ENCODE data around the gene TGM1.

TGM1 gene

GRCh38 chr14:24262821-24263733, at the start of gene TGM1:
TSS of gene TGM1 (minus strand) at chr14:24263177. CDS start at chr14:24262352, 825 bp downstream.
- no peak for DNase-seq

- no peak for DNase-seq
Observed at GRCh38 chr14:24311837-24312615, 49.0 kb upstream of the TGM1 start.

GRCh38 chr14:24310646-24311604, 47.9 kb upstream of the TGM1 start, which contains the start of gene LTB4R:
TSS of gene LTB4R (plus strand) at chr14:24311502. CDS start at chr14:24315652, 4,150 bp downstream.
- DNase-seq, result peak; percentile 76

- DNase-seq, result no peak
Observed at GRCh38 chr14:24310265-24310645, 47.3 kb upstream of the TGM1 start.

- DNase-seq, result no peak
Observed at GRCh38 chr14:24309538-24310264, 46.7 kb upstream of the TGM1 start, which contains the start of gene LTB4R2. TSS of gene LTB4R2 (plus strand) at chr14:24310140. CDS start at chr14:24310665, 525 bp downstream.

- no peak for DNase-seq
Observed at GRCh38 chr14:24308342-24309124, 45.6 kb upstream of the TGM1 start.

- no peak for DNase-seq
Observed at GRCh38 chr14:24307575-24308341, 44.8 kb upstream of the TGM1 start, which contains the start of gene CIDEB. TSS of gene CIDEB (minus strand) at chr14:24307977. CDS start at chr14:24307858, 119 bp downstream.

GRCh38 chr14:24307156-24307574, 44.2 kb upstream of the TGM1 start:
- DNase-seq, result no peak

- DNase-seq, result no peak
Observed at GRCh38 chr14:24304019-24304387, 41.0 kb upstream of the TGM1 start.

- DNase-seq, result no peak
Observed at GRCh38 chr14:24300326-24300980, 37.5 kb upstream of the TGM1 start.

- peak; percentile 45 for DNase-seq
Observed at GRCh38 chr14:24299255-24300191, 36.5 kb upstream of the TGM1 start, which contains the start of the genes DHRS1 and NOP9. TSS of gene DHRS1 (minus strand) at chr14:24299780. CDS start at chr14:24299106, 674 bp downstream. TSS of gene NOP9 (plus strand) at chr14:24299850. CDS start at chr14:24299955, 105 bp downstream.

GRCh38 chr14:24298892-24299254, 35.9 kb upstream of the TGM1 start:
- DNase-seq, result no peak

GRCh38 chr14:24297190-24297964, 34.4 kb upstream of the TGM1 start:
- DNase-seq, result peak; percentile 36

GRCh38 chr14:24296341-24297157, 33.6 kb upstream of the TGM1 start:
- DNase-seq, result peak; percentile 22

- no peak for DNase-seq
Observed at GRCh38 chr14:24293525-24293924, 30.5 kb upstream of the TGM1 start.

- no peak for DNase-seq
Observed at GRCh38 chr14:24292118-24292807, 29.3 kb upstream of the TGM1 start.
